ENCODE results near the gene MAGOH.

Gene MAGOH

DNA sequence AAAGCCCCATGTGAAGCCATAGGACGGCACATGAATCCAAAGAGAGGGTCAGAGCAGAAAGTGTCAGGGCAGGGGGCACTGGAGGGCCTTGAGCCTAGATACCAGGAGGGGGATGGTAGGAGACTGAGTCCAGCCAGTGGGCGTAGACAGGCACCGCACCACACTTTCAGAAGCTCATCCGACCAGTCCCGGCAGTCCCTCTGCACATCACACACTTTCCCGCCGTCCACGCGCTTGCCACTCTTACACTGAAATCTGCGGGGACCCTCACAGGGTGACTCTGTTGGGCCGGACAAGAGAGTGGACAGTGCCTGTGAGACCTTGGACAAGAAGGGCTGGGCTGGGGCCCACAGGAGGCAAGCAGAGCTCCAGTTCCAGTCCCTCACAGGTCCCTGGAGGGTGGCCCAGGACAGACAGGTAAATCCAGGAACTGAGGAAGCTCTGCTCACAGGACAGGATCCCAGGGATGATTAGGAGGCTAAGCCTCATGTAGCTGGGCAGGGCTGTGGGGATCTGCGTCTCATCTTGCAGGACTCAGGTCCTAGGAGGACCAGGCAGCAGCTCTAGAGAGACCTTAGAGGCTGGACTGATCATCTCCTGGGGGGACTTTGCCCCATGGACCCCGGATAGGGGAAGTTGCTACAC lies 36.3 kb upstream of the MAGOH start:
- TF ChIP-seq, protein P1, sequence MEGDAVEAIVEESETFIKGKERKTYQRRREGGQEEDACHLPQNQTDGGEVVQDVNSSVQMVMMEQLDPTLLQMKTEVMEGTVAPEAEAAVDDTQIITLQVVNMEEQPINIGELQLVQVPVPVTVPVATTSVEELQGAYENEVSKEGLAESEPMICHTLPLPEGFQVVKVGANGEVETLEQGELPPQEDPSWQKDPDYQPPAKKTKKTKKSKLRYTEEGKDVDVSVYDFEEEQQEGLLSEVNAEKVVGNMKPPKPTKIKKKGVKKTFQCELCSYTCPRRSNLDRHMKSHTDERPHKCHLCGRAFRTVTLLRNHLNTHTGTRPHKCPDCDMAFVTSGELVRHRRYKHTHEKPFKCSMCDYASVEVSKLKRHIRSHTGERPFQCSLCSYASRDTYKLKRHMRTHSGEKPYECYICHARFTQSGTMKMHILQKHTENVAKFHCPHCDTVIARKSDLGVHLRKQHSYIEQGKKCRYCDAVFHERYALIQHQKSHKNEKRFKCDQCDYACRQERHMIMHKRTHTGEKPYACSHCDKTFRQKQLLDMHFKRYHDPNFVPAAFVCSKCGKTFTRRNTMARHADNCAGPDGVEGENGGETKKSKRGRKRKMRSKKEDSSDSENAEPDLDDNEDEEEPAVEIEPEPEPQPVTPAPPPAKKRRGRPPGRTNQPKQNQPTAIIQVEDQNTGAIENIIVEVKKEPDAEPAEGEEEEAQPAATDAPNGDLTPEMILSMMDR (IDR thresholded peaks at IDR 0.05; ENCODE audit: low read depth, low read length) = no peak
- no peak overlapping the region for H3K4me3 ChIP-seq (ENCODE audit: low read depth, low read length)

DNA sequence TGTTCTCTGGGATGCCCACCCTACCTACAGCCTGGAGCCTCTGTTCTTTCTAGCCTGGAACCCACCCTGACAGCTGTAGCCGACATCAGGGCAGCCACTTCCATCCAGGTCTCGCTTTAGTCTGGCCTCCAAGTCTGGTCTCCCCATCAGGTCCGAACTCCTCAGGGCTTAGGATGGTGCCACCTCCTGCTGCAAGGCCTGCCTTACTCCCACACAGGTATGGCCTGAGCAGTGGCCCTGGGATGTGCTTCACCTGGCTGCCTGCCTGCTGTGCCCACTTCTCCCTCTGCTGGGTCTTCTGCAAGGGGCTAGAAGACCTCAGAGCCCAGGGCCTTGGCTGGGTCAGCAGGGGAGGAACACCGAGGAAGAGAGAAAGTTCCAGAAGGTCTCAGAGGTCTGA lies 35.7 kb upstream of the MAGOH start:
- TF ChIP-seq, protein P1 (IDR thresholded peaks at IDR 0.05; ENCODE audit: low read depth, low read length) = no peak

DNA sequence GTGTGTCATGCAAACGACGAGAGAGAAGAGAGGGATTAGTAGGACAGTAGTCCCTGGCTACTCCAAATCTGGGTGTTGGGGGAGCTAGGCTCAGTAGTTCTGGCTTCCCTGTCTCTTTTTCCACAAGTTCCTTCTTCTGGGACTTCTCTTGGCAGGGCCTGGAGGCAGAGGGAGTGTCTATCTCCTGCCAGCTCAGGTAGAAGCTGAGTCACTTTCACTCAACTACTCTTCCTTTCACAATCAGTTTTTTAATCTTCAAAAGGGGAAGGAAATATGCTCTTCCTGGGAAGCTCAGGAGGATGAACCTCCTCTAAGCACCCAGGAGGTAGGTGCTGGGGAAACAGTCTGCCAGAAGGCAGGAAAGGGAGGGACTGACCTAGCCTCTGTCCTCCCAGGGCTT lies 35.2 kb upstream of the MAGOH start:
- TF ChIP-seq, protein P1 (IDR thresholded peaks at IDR 0.05; ENCODE audit: low read depth, low read length) = no peak
- no peak overlapping the region for H3K4me3 ChIP-seq (ENCODE audit: low read depth, low read length)

More for the DNA sequence above, 35.7 kb upstream of the MAGOH start:
- H3K4me3 ChIP-seq (ENCODE audit: low read depth, low read length) = no peak overlapping the region

DNA sequence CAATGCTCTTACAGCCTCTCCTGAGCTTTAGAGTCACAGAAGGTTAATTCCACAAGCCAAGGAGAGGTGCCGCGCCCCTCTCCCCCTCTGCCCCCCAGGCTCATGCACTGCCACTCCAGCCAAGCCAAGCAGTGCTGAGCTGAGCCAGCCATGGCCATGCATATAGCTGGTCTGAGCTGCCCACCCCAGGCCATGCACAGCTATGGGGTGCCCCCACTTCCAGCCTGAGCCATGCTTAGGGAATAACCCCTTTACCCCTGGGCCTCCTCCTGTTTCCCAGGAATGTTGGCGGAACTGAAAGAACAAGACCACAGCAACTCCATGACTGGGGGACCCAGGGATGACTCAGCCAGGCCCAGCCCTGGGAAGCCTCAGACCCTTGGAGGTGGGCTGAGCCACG lies 34.0 kb upstream of the MAGOH start:
- H3K4me3 ChIP-seq (ENCODE audit: low read depth, low read length) = no peak overlapping the region
- TF ChIP-seq, protein P1 (IDR thresholded peaks at IDR 0.05; ENCODE audit: low read depth, low read length) = no peak

DNA sequence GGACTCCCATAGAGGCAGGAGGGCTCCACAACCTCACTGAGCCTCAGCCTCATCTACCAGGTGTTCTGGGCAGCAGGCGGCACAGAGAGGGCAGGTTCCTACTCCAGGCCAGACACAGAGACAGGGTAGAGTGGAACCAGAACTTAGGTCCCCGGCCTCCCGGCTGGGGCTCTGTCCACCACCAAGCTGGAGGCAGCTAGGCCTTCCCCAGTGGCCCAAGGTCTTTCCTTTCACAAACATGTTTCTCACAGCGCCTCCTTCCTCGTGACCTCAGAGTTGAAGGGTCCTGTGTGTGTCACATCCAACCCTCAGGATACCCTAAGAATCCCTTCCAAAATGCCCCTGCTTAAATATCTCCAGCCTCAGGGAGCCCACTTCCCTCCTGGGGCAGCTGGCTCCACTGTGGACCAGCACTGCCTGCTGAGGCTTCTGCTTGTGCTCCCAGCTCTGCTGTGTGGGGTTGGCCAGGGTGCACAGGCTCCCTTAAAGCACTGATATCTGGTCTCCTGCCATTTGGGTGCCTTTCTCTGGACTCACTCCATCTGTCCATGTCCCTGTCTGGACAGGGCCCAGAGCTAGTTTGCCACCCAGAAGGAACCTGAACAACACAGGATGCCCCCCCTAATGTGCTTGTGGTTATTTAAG lies 33.2 kb upstream of the MAGOH start:
- no peak overlapping the region for H3K4me3 ChIP-seq (ENCODE audit: low read depth, low read length)
- TF ChIP-seq, protein P1 (IDR thresholded peaks at IDR 0.05; ENCODE audit: low read depth, low read length) = no peak

DNA sequence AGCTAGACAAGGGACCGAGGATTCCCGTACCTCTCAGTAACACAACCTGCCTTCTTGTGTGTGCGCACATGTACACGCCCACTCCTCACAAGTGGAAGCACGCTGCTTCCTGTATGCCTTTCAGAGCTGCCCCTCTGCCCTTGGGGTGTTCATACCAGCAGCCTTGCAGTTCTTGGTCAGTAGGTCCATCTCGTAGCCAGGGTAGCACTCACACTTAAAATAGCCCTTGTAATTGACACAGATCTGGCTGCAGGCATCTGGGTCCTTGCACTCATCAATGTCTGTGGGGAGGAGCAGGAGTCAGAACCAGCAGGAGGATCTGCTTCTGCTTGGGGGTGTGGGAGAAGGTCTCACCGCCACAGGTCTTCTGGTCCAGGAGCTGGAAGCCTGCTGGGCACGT lies 32.6 kb upstream of the MAGOH start:
- TF ChIP-seq, protein P1 (IDR thresholded peaks at IDR 0.05; ENCODE audit: low read depth, low read length) = no peak
- no peak overlapping the region for H3K4me3 ChIP-seq (ENCODE audit: low read depth, low read length)

DNA sequence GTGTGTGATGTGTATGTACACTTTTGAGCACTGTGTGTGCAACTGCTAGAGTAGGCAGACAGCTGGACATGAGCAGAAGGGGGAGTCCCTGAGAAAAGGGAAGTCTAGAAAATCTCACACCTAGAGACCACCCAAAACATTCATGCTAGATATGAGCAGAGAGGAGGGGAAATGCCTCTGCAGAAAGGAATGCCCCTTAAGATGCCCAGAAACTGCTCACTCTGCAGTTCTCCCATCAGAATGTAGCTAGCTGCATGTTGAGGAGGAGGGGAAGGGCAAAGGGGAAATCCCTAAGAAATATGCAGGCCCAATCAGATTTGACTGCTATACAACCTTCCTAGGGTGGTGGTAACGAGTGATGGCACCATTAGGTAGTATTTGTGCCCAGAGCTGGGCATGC lies 31.8 kb upstream of the MAGOH start:
- no peak overlapping the region for H3K4me3 ChIP-seq (ENCODE audit: low read depth, low read length)

More for the DNA sequence above, 31.8 kb upstream of the MAGOH start:
- TF ChIP-seq, protein P1 (IDR thresholded peaks at IDR 0.05; ENCODE audit: low read depth, low read length) = no peak

Measured in WI38 (cell line).